Mesothelial cell of epicardium (in vitro differentiated cells): ENCODE results near the gene RAB8A. TPM values are rescaled to one million over a fixed set of nuclear protein-coding genes. Genes with fewer than 3 reads are reported as not detected.
"Not testable (repeated sequence)": the region's sequence is repeated elsewhere in the genome, so short reads cannot be mapped to it uniquely, and the experiment has no call there.

Experiments used
- DNase-seq, 2 experiments: peaks; one replicate each; pipeline ENCODE4 v3.0.0; 2021; ENCODE audit warnings: low spot score in 2 of 2; ENCODE audit not compliant: unreplicated experiment in 2 of 2
- H3K27ac Mint-ChIP-seq: 2 replicates; pipeline ENCODE4 v1.8.0; 2021; ENCODE audit warnings: mixed read lengths
- H3K27me3 Mint-ChIP-seq: 2 replicates; pipeline ENCODE4 v1.8.0; 2021; ENCODE audit warnings: low read depth, mixed read lengths
- H3K36me3 Mint-ChIP-seq: 2 replicates; pipeline ENCODE4 v1.8.0; 2021; ENCODE audit warnings: mixed read lengths
- H3K4me1 Mint-ChIP-seq: 2 replicates; pipeline ENCODE4 v1.8.0; 2021; ENCODE audit warnings: mixed read lengths
- H3K4me3 Mint-ChIP-seq: 2 replicates; pipeline ENCODE4 v1.8.0; 2021; ENCODE audit warnings: mild to moderate bottlenecking, moderate library complexity, mixed read lengths
- H3K9me3 Mint-ChIP-seq: 2 replicates; pipeline ENCODE4 v1.8.0; 2021; ENCODE audit warnings: mixed read lengths
- total RNA-seq: library from RNA; stranded (reverse); gene quantifications from 3 replicates; pipeline ENCODE4 v1.2.1, GENCODE V29; 2021
- TF ChIP-seq, protein P1 (sequence below): fragments of 200-600 bp; sonication (generic); IDR thresholded peaks from one replicate; pipeline ENCODE4 v1.5.0; 2021; ENCODE audit warnings: antibody characterized with exemption; ENCODE audit not compliant: unreplicated experiment

Gene RAB8A
- total RNA-seq, 1 donor from 2014 or later, result 69.4 TPM

DNA sequence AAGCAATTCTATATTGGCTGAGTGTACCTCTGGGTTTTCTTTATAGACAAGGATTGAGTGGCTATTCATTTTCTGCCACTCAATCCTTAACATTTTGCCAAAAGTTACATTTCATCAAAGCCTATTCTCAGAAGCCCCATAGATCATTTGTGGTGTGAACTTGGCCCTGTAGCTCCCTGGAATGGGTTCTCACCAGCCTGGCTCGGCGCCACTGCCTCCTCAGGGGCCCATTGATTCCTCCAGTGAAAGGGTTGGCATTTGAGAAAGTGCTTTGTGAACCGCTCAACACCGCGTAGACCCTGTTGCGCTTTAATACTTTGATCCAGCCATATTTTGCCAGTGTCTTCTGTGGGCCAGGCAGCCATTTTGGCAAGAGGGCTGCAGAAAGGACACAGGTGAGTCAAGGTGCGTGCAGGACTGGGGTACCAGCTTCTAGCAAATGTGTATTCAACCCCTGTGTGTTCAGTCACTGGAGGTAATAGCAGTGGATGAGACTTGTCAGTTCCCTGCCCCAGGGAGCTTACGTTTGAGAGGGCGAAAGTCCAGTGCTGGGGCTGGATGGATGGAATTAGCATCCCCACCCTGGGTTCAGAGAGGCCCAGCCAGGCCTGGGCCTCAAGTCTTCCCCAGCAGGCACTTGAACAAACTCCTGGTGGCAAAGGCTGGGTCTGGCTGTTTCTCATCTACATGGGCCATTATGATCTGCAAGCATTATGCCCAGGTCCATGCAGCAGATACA is 3.8 kb downstream of the RAB8A start:
- no peaks in the 10 kb centered on the region for H3K27me3 Mint-ChIP-seq
- H3K27ac Mint-ChIP-seq, result no peak overlapping the region
- no peak for DNase-seq
- H3K4me1 Mint-ChIP-seq, result peaks cover 13% of the 10 kb centered on the region
- H3K9me3 Mint-ChIP-seq, result no peaks in the 10 kb centered on the region
- TF ChIP-seq, protein P1, sequence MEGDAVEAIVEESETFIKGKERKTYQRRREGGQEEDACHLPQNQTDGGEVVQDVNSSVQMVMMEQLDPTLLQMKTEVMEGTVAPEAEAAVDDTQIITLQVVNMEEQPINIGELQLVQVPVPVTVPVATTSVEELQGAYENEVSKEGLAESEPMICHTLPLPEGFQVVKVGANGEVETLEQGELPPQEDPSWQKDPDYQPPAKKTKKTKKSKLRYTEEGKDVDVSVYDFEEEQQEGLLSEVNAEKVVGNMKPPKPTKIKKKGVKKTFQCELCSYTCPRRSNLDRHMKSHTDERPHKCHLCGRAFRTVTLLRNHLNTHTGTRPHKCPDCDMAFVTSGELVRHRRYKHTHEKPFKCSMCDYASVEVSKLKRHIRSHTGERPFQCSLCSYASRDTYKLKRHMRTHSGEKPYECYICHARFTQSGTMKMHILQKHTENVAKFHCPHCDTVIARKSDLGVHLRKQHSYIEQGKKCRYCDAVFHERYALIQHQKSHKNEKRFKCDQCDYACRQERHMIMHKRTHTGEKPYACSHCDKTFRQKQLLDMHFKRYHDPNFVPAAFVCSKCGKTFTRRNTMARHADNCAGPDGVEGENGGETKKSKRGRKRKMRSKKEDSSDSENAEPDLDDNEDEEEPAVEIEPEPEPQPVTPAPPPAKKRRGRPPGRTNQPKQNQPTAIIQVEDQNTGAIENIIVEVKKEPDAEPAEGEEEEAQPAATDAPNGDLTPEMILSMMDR, result no peak
- no peak overlapping the region for H3K4me3 Mint-ChIP-seq
- H3K36me3 Mint-ChIP-seq, result peaks cover 9% of the 10 kb centered on the region

DNA sequence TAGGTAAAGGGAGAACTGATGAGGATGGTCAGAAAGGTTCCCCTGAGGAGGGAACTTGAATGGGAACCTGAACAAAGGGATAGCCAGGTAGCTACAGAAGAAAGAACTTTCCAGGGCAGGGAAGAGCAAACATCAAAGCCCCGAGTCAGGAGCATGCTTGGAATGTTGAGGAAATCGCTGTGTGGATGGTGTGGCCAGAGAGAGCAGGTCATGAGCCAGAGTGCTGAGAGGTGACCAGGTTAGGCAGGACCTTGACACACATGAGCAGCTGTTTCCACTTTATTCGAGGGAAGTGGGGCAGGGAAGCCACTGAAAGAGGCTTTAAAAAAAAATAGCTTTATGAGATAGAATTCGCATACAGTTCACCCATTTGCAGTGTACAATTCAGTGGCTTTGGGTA is 4.4 kb downstream of the RAB8A start:
- Mint-ChIP-seq H3K4me3 (no peak overlapping the region), H3K27me3 (no peaks in the 10 kb centered on the region), H3K4me1 (peaks cover 12% of the 10 kb centered on the region), H3K36me3 (peaks cover 9% of the 10 kb centered on the region), H3K9me3 (no peaks in the 10 kb centered on the region), H3K27ac (no peak overlapping the region)
- TF ChIP-seq, protein P1, result no peak
- DNase-seq, result no peak

DNA sequence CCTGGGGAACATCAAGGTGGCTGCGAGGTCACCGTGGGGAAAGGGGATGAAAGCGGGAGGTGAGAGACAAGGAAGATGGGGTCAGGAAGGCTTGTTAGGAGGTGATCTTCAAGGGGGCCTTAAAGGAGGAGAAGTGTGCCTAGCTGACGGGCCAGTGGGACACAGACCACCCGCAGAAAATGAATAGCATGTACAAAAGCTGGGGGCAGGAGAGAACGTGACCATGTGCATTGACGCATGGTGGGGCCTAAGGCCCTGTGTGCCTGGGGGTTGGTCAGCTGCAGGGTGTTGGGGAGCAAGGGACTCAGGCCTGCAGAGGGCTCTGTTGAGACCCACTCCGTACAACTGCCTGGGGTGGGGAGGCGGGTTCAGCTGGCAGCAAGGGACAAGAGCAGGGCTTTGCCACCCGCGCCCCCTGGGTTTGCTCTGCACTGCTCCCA is 5.9 kb downstream of the RAB8A start:
- TF ChIP-seq, protein P1, result no peak
- Mint-ChIP-seq H3K27me3 (no peaks in the 10 kb centered on the region), H3K27ac (no peak overlapping the region), H3K9me3 (no peaks in the 10 kb centered on the region), H3K36me3 (peaks cover 14% of the 10 kb centered on the region), H3K4me1 (peaks cover 4% of the 10 kb centered on the region), H3K4me3 (no peak overlapping the region)
- DNase-seq, result no peak

DNA sequence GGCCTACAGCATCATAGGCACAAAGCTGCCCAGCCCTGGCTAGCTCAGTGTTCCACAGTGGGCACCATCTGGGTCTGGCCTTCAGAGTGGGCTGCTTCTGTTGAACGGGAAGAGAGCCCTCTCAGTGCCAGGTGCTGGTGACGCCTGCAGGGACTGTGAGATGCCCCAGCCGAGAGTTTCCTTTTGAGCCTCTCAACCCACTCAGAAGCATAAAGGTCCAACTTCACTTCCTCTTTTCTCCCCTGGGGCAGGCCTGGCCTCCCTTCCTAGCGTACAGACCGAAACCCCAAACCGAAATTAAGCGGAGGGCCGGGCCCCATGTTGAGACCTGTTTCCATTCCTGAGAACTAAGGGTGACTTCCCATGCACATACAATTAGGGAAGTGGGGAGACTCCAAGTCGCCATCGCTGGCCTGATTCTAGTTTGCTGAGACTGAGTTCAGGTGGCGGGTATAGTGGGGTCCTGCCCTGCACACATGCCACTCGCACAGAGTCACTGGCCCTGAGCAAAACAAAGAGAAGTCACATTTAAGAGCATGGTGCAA is 6.9 kb downstream of the RAB8A start:
- Mint-ChIP-seq H3K27ac (no peak overlapping the region), H3K9me3 (no peaks in the 10 kb centered on the region), H3K36me3 (peaks cover 14% of the 10 kb centered on the region)

DNA sequence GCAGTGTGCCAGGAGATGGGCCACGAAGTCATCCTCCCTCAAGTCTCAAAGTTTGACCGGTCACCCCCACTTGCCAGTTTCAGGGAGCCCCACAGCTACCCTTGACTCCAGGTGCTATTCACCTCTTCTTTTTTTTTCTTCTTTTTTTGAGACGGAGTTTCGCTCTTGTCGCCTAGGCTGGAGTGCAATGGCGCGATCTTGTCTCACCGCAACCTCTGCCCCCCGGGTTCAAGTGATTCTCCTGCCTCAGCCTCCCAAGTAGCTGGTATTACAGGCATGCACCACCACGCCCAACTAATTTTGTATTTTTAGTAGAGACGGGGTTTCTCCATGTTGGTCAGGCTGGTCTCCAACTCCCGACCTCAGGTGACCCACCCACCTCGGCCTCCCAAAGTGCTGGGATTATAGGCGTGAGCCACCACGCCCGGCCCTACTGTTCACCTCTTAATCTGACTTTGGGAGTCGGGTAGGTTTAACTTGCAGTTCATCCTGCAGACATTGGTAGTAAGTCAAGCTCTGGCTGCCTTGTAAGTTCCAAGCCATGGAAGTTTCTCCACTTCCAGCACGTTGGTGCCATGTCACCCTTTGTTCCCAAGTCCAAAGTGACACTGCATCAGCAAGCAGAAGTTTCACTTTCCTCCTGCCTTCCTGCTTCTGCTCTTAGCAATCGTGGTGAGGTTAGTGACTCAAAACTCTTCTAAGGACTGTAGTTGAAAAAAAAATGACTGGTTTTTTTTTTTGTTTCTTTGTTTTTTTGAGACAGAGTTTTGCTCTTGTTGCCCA is 7.6 kb downstream of the RAB8A start:
- not testable (repeated sequence) for H3K4me3 Mint-ChIP-seq, H3K9me3 Mint-ChIP-seq, DNase-seq, H3K27me3 Mint-ChIP-seq, H3K27ac Mint-ChIP-seq, H3K4me1 Mint-ChIP-seq
- peaks cover 16% of the 10 kb centered on the region for H3K36me3 Mint-ChIP-seq

More for the DNA sequence above, 6.9 kb downstream of the RAB8A start:
- TF ChIP-seq, protein P1, result no peak
- H3K4me1 Mint-ChIP-seq, result peaks cover 2% of the 10 kb centered on the region
- DNase-seq, result no peak
- H3K4me3 Mint-ChIP-seq, result no peak overlapping the region
- H3K27me3 Mint-ChIP-seq, result no peaks in the 10 kb centered on the region

DNA sequence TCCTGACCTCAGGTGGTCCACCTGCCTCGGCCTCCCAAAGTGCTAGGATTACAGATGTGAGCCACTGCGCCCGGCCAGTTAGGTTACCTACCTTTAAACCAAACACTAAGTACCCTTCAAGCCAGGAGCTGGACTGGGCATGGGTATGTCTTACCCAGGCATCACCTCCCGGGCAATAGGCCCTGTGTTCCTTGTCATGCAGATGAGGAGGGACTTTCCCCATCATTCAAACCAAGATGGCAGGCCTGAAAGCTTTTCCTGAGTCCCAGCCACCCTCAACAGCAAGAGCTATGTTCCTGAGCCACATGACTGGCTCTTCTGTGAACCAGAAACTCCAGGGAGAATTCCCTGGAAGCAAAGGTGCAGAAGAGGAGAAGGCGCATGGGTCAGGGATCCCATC is 9.5 kb downstream of the RAB8A start:
- H3K9me3 Mint-ChIP-seq, result no peaks in the 10 kb centered on the region
- H3K4me1 Mint-ChIP-seq, result no peaks in the 10 kb centered on the region
- no peaks in the 10 kb centered on the region for H3K27me3 Mint-ChIP-seq
- no peak overlapping the region for H3K27ac Mint-ChIP-seq
- no peak for DNase-seq
- TF ChIP-seq, protein P1, result no peak
- no peak overlapping the region for H3K4me3 Mint-ChIP-seq
- H3K36me3 Mint-ChIP-seq, result peaks cover 16% of the 10 kb centered on the region
